HCT116 (cell line): Measurements from ENCODE around the gene NCR3LG1. TPM values are rescaled to one million over a fixed set of nuclear protein-coding genes. Genes with fewer than 3 reads are reported as not detected.

Source experiments
- ATAC-seq: fragments of 200-7000 bp; cut with Tn5 transposase; 2 replicates; pipeline ENCODE4 v1.9.1; 2020; ENCODE audit warnings: mild to moderate bottlenecking, moderate library complexity
- BruUV-seq: library from RNA; stranded (reverse); fragments of 400-500 nt; replicated peaks from 2 replicates; lab custom pipeline; 2021; lab: Mats Ljungman, UMichigan
- CTCF ChIA-PET: fragments of 300-600 bp; sonication (Branson Sonifier 250); formaldehyde crosslinking; loops from one replicate; lab custom pipeline; 2021; ENCODE audit warnings: antibody characterized with exemption; lab: Charles Lee
- POLR2A ChIA-PET: fragments of 300-600, 350-600 bp; sonication (Branson Sonifier 250); formaldehyde crosslinking; loops from one replicate; lab custom pipeline; 2021; ENCODE audit warnings: antibody characterized with exemption; lab: Charles Lee
- RAD21 ChIA-PET, 2 experiments: fragments of 300-600 bp; sonication (Branson Sonifier 250); formaldehyde crosslinking; loops; one replicate each; lab custom pipeline; 2023; ENCODE audit warnings: low total read pairs in 2 of 2; ENCODE audit not compliant: uncharacterized antibody in 2 of 2, unreplicated experiment in 2 of 2, low non-redundant PET in 1 of 2; lab: Charles Lee
- DNase-seq: peaks from one replicate; pipeline ENCODE4 v3.0.0-alpha.2; 2010; ENCODE audit warnings: low read depth, low spot score
- H2AFZ ChIP-seq: fragments of 200-600 bp; shearing (Covaris generic), sonication (generic); 2 replicates; pipeline ENCODE4 v1.6.1; 2017; ENCODE audit warnings: low read depth, mixed run types, mixed read lengths, antibody characterized with exemption, low read length; ENCODE audit not compliant: poor library complexity, severe bottlenecking
- H3K27ac ChIP-seq: 2 replicates; pipeline ENCODE4 v1.5.1; 2012; ENCODE audit warnings: low read depth, low read length
- H3K27me3 ChIP-seq: fragments of 200-600 bp; sonication (generic); 2 replicates; pipeline ENCODE4 v1.6.1; 2016; ENCODE audit warnings: mixed run types, low read length, mixed read lengths; ENCODE audit not compliant: insufficient read depth
- H3K36me3 ChIP-seq, 2 experiments: fragments of 200-500 bp in 1 of 2; fragments of 200-600 bp in 1 of 2; sonication (Bioruptor generic) in 1 of 2; sonication (generic) in 1 of 2; 2 replicates each; pipeline versions ENCODE4 v1.5.1 to v1.6.1; 2014 to 2016; ENCODE audit warnings: low read length in 2 of 2, inconsistent platforms in 1 of 2, mixed read lengths in 1 of 2, mixed run types in 1 of 2; ENCODE audit not compliant: insufficient read depth in 2 of 2, control insufficient read depth in 1 of 2
- H3K4me1 ChIP-seq, 2 experiments: fragments of 200-600 bp in 1 of 2; sonication (generic) in 1 of 2; 2 replicates each; pipeline versions ENCODE4 v1.5.1 to v1.6.1; 2012 to 2017; ENCODE audit warnings: low read length in 2 of 2, inconsistent platforms in 1 of 2, mild to moderate bottlenecking in 1 of 2, mixed read lengths in 1 of 2, mixed run types in 1 of 2, moderate library complexity in 1 of 2; ENCODE audit not compliant: insufficient read depth in 2 of 2, control insufficient read depth in 1 of 2
- H3K4me2 ChIP-seq: fragments of 200-600 bp; sonication (generic); 2 replicates; pipeline ENCODE4 v1.6.1; 2017; ENCODE audit warnings: mixed run types, low read length, mixed read lengths
- H3K4me3 ChIP-seq, 2 experiments: fragments of 200-600 bp in 1 of 2; sonication (generic) in 1 of 2; replicated peaks in 1 of 2; 2 replicates each; pipeline ENCODE4 v1.5.1; 2011 to 2016; ENCODE audit warnings: low read length in 2 of 2, control low read depth in 1 of 2, low read depth in 1 of 2, mild to moderate bottlenecking in 1 of 2, mixed read lengths in 1 of 2, mixed run types in 1 of 2
- H3K79me2 ChIP-seq: fragments of 200-600 bp; sonication (generic); 2 replicates; pipeline ENCODE4 v1.6.1; 2017; ENCODE audit warnings: mild to moderate bottlenecking, mixed run types, low read length, moderate library complexity, mixed read lengths; ENCODE audit not compliant: insufficient read depth
- H3K9ac ChIP-seq: fragments of 200-600 bp; sonication (generic); 2 replicates; pipeline ENCODE4 v1.6.1; 2016; ENCODE audit warnings: low read length, mixed read lengths
- H3K9me2 ChIP-seq: fragments of 200-600 bp; sonication (generic), shearing (Covaris generic); 2 replicates; pipeline ENCODE4 v1.6.1; 2017; ENCODE audit warnings: mixed run types, mild to moderate bottlenecking, moderate library complexity; ENCODE audit not compliant: insufficient read depth
- H3K9me3 ChIP-seq, 2 experiments: fragments of 200-500 bp in 1 of 2; fragments of 200-600 bp in 1 of 2; sonication (Bioruptor generic) in 1 of 2; sonication (generic) in 1 of 2; 2 replicates each; pipeline ENCODE4 v1.6.1; 2014 to 2017; ENCODE audit warnings: low read length in 2 of 2, mixed read lengths in 2 of 2, inconsistent platforms in 1 of 2, low read depth in 1 of 2, mild to moderate bottlenecking in 1 of 2, mixed run types in 1 of 2, moderate library complexity in 1 of 2; ENCODE audit not compliant: control insufficient read depth in 1 of 2, insufficient read depth in 1 of 2
- H4K20me1 ChIP-seq: fragments of 200-600 bp; sonication (generic), shearing (Covaris generic); 2 replicates; pipeline ENCODE4 v1.6.1; 2017; ENCODE audit warnings: mixed run types, mild to moderate bottlenecking, moderate library complexity; ENCODE audit not compliant: insufficient read depth
- ATF3 ChIP-seq: IDR thresholded peaks from 2 replicates; pipeline ENCODE4 v1.6.1; 2012
- CBX3 ChIP-seq: IDR thresholded peaks from 2 replicates; pipeline ENCODE4 v1.6.1; 2012; ENCODE audit warnings: low read depth
- CTCF ChIP-seq, 3 experiments: fragments of 200-600 bp in 1 of 3; sonication (generic) in 1 of 3; IDR thresholded peaks in 2 of 3; conservative IDR thresholded peaks in 1 of 3; 2 replicates each; pipeline ENCODE4 v1.5.1; 2012 to 2017; ENCODE audit warnings: low read depth in 2 of 3, low read length in 2 of 3, antibody characterized with exemption in 1 of 3, borderline replicate concordance in 1 of 3, control low read depth in 1 of 3, mild to moderate bottlenecking in 1 of 3, mixed read lengths in 1 of 3, mixed run types in 1 of 3, moderate library complexity in 1 of 3; ENCODE audit not compliant: insufficient read depth in 1 of 3
- EGR1 ChIP-seq: IDR thresholded peaks from 2 replicates; pipeline ENCODE4 v1.6.1; 2012; ENCODE audit warnings: low read depth
- ELF1 ChIP-seq: IDR thresholded peaks from 2 replicates; pipeline ENCODE4 v1.6.1; 2012; ENCODE audit warnings: low read depth, borderline replicate concordance
- EZH2 ChIP-seq: fragments of 200-600 bp; sonication (generic); IDR thresholded peaks from 2 replicates; pipeline ENCODE4 v1.6.1; 2017; ENCODE audit warnings: antibody characterized with exemption, mixed run types
- EZH2phosphoT487 ChIP-seq: fragments of 200-600 bp; IDR thresholded peaks from 2 replicates; pipeline ENCODE4 v1.6.1; 2018; ENCODE audit warnings: antibody characterized with exemption, borderline replicate concordance
- FOSL1 ChIP-seq: IDR thresholded peaks from 2 replicates; pipeline ENCODE4 v1.6.1; 2012; ENCODE audit warnings: low read depth
- MAX ChIP-seq: IDR thresholded peaks from 2 replicates; pipeline ENCODE4 v1.6.1; 2012
- RAD21 ChIP-seq: IDR thresholded peaks from 2 replicates; pipeline ENCODE4 v1.6.1; 2012; ENCODE audit warnings: low read depth, mild to moderate bottlenecking
- TCF7L2 ChIP-seq: IDR thresholded peaks from 2 replicates; pipeline ENCODE4 v1.7.0; 2011; ENCODE audit warnings: borderline replicate concordance, inconsistent platforms; ENCODE audit not compliant: insufficient read depth, insufficient read length; ENCODE audit errors: extremely low read depth
- YY1 ChIP-seq: IDR thresholded peaks from 2 replicates; pipeline ENCODE4 v1.6.1; 2011; ENCODE audit warnings: low read length, low read depth, moderate library complexity, mild to moderate bottlenecking; ENCODE audit not compliant: insufficient replicate concordance; ENCODE audit errors: extremely low read depth
- ZBTB33 ChIP-seq: IDR thresholded peaks from 2 replicates; pipeline ENCODE4 v1.6.1; 2011; ENCODE audit warnings: mild to moderate bottlenecking, low read length, moderate library complexity; ENCODE audit not compliant: insufficient replicate concordance; ENCODE audit errors: extremely low read depth
- ZFX ChIP-seq: fragments of 450-650 bp; IDR thresholded peaks from 2 replicates; pipeline ENCODE4 v1.6.1; 2017
- intact Hi-C: fragments of 100-400 bp; cut with micrococcal nuclease; formaldehyde crosslinking; loops from 2 replicates; pipeline ENCODE4 v1.10.0; 2022
- total RNA-seq: library from RNA; stranded (reverse); gene quantifications from one replicate; pipeline ENCODE4 v1.2.1, GENCODE V29; 2021; ENCODE audit not compliant: unreplicated experiment

NCR3LG1 gene
- total RNA-seq, 1 experiment from 2014 or later: 1.5 TPM

- no peak for TF ChIP-seq ATF3
These were observed 47.6 kb downstream of the NCR3LG1 start (continued) for GRCh38 chr11:17399236-17399635.

GRCh38 chr11:17400048-17400775 lies 48.6 kb downstream of the NCR3LG1 start:
- H3K27me3 ChIP-seq: no peaks in the 10 kb centered on the region
- no peak overlapping the region for H3K4me3 ChIP-seq
- ATAC-seq: no peak
- ChIA-PET POLR2A (no interaction called here), RAD21 (no interaction called here), CTCF (no interaction called here)
- H3K9me3 ChIP-seq: no peaks in the 10 kb centered on the region
- TF ChIP-seq ATF3 (no peak), ZBTB33 (no peak), FOSL1 (no peak), EGR1 (no peak), CTCF (IDR thresholded peaks at IDR 0.05 in 2 of 3, conservative IDR thresholded peaks at IDR 0.05 in 1 of 3; ENCODE audit: borderline replicate concordance in 1 of 3, insufficient read depth in 1 of 3, low read depth in 2 of 3, low read length in 2 of 3) (no peak), EZH2phosphoT487 (no peak), TCF7L2 (no peak), YY1 (no peak), RAD21 (no peak), ELF1 (no peak), MAX (no peak), ZFX (no peak), CBX3 (no peak), EZH2 (no peak)
- H3K4me1 ChIP-seq: peaks cover 3 to 9% of the 10 kb centered on the region in 2 experiments; a peak in 3 of 4 replicates
- H3K36me3 ChIP-seq: no peaks in the 10 kb centered on the region
- intact Hi-C loops: no loop called here
- no peak overlapping the region for H3K4me2 ChIP-seq
- BruUV-seq: no TSS peak
- H2AFZ ChIP-seq: no peak overlapping the region
- H3K79me2 ChIP-seq: no peaks in the 10 kb centered on the region
- H3K9me2 ChIP-seq: no peaks in the 10 kb centered on the region
- DNase-seq: no peak
- H3K9ac ChIP-seq: no peak overlapping the region
- no peak overlapping the region for H3K27ac ChIP-seq
- H4K20me1 ChIP-seq: no peaks in the 10 kb centered on the region
